Endothelial cell of umbilical vein (primary cell): ENCODE results near the gene ZNF827. TPM values are rescaled to one million over a fixed set of nuclear protein-coding genes. Genes with fewer than 3 reads are reported as not detected.

Experiments
- BruUV-seq: library from RNA; stranded (reverse); fragments of 400-500 nt; replicated peaks from 2 replicates; lab custom pipeline; 2021; lab: Mats Ljungman, UMichigan
- CTCF ChIA-PET: fragments of 300-600, 350-600 bp; sonication (Branson Sonifier 250); formaldehyde crosslinking; loops from one replicate; lab custom pipeline; 2021; ENCODE audit warnings: antibody characterized with exemption, inconsistent platforms; lab: Charles Lee
- POLR2A ChIA-PET: fragments of 300-600, 350-600 bp; sonication (Branson Sonifier 250); formaldehyde crosslinking; loops from one replicate; lab custom pipeline; 2021; ENCODE audit warnings: antibody characterized with exemption, inconsistent platforms; lab: Charles Lee
- DNase-seq: peaks from one replicate; pipeline ENCODE4 v3.0.0-alpha.2; 2011; ENCODE audit warnings: low read depth, low spot score
- FAIRE-seq: peaks from 2 replicates; lab custom pipeline; 2011; peaks lifted over from hg19 to GRCh38; lab: Jason Lieb, UNC
- H2AFZ ChIP-seq: 2 replicates; pipeline ENCODE4 v1.6.0; 2012; ENCODE audit warnings: low read depth, low read length, control low read depth, inconsistent platforms
- H3K27ac ChIP-seq: 2 replicates; pipeline ENCODE4 v1.5.1; 2011; ENCODE audit warnings: low read depth, mild to moderate bottlenecking, control low read depth, low read length, moderate library complexity; ENCODE audit not compliant: insufficient read depth
- H3K27me3 ChIP-seq, 2 experiments: 2 replicates each; pipeline versions ENCODE4 v1.6.0 to v1.6.1; 2011; ENCODE audit warnings: low read length in 2 of 2, mixed read lengths in 1 of 2; ENCODE audit not compliant: control insufficient read depth in 2 of 2, insufficient read depth in 2 of 2
- H3K36me3 ChIP-seq, 2 experiments: 2 replicates in 1 of 2; 3 replicates in 1 of 2; pipeline ENCODE4 v1.5.1; 2011; ENCODE audit warnings: low read length in 2 of 2, mild to moderate bottlenecking in 1 of 2, moderate library complexity in 1 of 2; ENCODE audit not compliant: control insufficient read depth in 2 of 2, insufficient read depth in 2 of 2; ENCODE audit errors: extremely low read depth in 1 of 2
- H3K4me1 ChIP-seq: 3 replicates; pipeline ENCODE4 v1.5.1; 2011; ENCODE audit warnings: mild to moderate bottlenecking, low read length; ENCODE audit not compliant: control insufficient read depth, insufficient read depth; ENCODE audit errors: extremely low read depth
- H3K4me2 ChIP-seq: 2 replicates; pipeline ENCODE4 v1.6.1; 2011; ENCODE audit warnings: low read length, control low read depth, mixed read lengths; ENCODE audit not compliant: insufficient read depth
- H3K4me3 ChIP-seq, 3 experiments: fragments of 200-600 bp in 1 of 3; sonication (generic), shearing (Covaris generic) in 1 of 3; replicated peaks in 1 of 3; 2 replicates each; pipeline ENCODE4 v1.5.1; 2011 to 2016; ENCODE audit warnings: control low read depth in 3 of 3, low read length in 3 of 3, mild to moderate bottlenecking in 2 of 3, inconsistent platforms in 1 of 3, low read depth in 1 of 3, moderate library complexity in 1 of 3; ENCODE audit not compliant: insufficient read depth in 1 of 3
- H3K79me2 ChIP-seq: 2 replicates; pipeline ENCODE4 v1.6.0; 2012; ENCODE audit warnings: low read length, inconsistent platforms; ENCODE audit not compliant: control insufficient read depth, insufficient read depth
- H3K9ac ChIP-seq: replicated peaks from 2 replicates; pipeline ENCODE3; 2011; ENCODE audit warnings: low read length, control low read depth; ENCODE audit not compliant: insufficient read depth; ENCODE audit errors: extremely low read depth
- H3K9me1 ChIP-seq: replicated peaks from 3 replicates; pipeline ENCODE4 v1.6.0; 2011; ENCODE audit warnings: mild to moderate bottlenecking, low read length; ENCODE audit not compliant: control insufficient read depth, insufficient read depth; ENCODE audit errors: extremely low read depth
- H3K9me3 ChIP-seq: replicated peaks from 2 replicates; pipeline ENCODE4 v1.5.1; 2012; ENCODE audit warnings: low read length, inconsistent platforms; ENCODE audit not compliant: control insufficient read depth, insufficient read depth
- H4K20me1 ChIP-seq: replicated peaks from 2 replicates; pipeline ENCODE3; 2011; ENCODE audit warnings: mild to moderate bottlenecking, low read length; ENCODE audit not compliant: control insufficient read depth, insufficient read depth; ENCODE audit errors: extremely low read depth
- CTCF ChIP-seq, 2 donors: IDR thresholded peaks; 1 replicate in 1 of 2; 2 replicates in 1 of 2; pipeline ENCODE4 v1.5.1; 2011; ENCODE audit warnings: low read length in 2 of 2, mild to moderate bottlenecking in 2 of 2, moderate library complexity in 2 of 2, control low read depth in 1 of 2, inconsistent platforms in 1 of 2, low read depth in 1 of 2; ENCODE audit not compliant: insufficient read depth in 1 of 2; ENCODE audit errors: extremely low read depth in 1 of 2
- EZH2 ChIP-seq: IDR thresholded peaks from 2 replicates; pipeline ENCODE4 v1.6.1; 2012; ENCODE audit warnings: borderline replicate concordance, low read depth, mild to moderate bottlenecking, moderate library complexity, low read length, inconsistent platforms; ENCODE audit not compliant: severe bottlenecking
- FOS ChIP-seq: IDR thresholded peaks from 2 replicates; pipeline ENCODE4 v1.6.1; 2011; ENCODE audit warnings: mild to moderate bottlenecking, low read length, moderate library complexity, borderline replicate concordance; ENCODE audit not compliant: insufficient read depth
- GATA2 ChIP-seq: IDR thresholded peaks from 2 replicates; pipeline ENCODE4 v1.7.0; 2011; ENCODE audit warnings: low read depth, mild to moderate bottlenecking, moderate library complexity, mixed read lengths, low read length; ENCODE audit not compliant: insufficient read length, insufficient read depth
- JUN ChIP-seq: IDR thresholded peaks from 2 replicates; pipeline ENCODE4 v1.6.1; 2011; ENCODE audit warnings: borderline replicate concordance, low read depth; ENCODE audit not compliant: insufficient read length, insufficient read depth
- MAX ChIP-seq: IDR thresholded peaks from 2 replicates; pipeline ENCODE4 v1.6.1; 2011; ENCODE audit not compliant: insufficient read depth, insufficient read length
- MYC ChIP-seq: IDR thresholded peaks from one replicate; pipeline ENCODE4 v1.6.1; 2011; ENCODE audit warnings: mild to moderate bottlenecking, low read depth, low read length
- POLR2A ChIP-seq: IDR thresholded peaks from 2 replicates; pipeline ENCODE4 v1.6.1; 2012; ENCODE audit warnings: low read depth, mild to moderate bottlenecking, control low read depth, low read length
- POLR2AphosphoS5 ChIP-seq: IDR thresholded peaks from 2 replicates; pipeline ENCODE4 v1.6.1; 2012; ENCODE audit warnings: low read depth, mild to moderate bottlenecking, control low read depth, low read length, moderate library complexity; ENCODE audit not compliant: insufficient read depth
- dilution Hi-C: fragments of 300-500 bp; cut with MboI; formaldehyde crosslinking; loops from one replicate; pipeline ENCODE4 v1.15.0; 2019; ENCODE audit warnings: low sequenced_read_pairs; ENCODE audit not compliant: extremely low pct_ligation_motif_present
- intact Hi-C: fragments of 100-400 bp; cut with micrococcal nuclease; formaldehyde crosslinking; loops from one replicate; pipeline ENCODE4 v1.10.0; 2022
- polyA plus RNA-seq, 4 experiments: library from polyadenylated mRNA; depleted of rRNA in 3 of 4; stranded (reverse) in 3 of 4; unstranded in 1 of 4; fragments of >200 nt; gene quantifications; 2 replicates each; pipeline versions ENCODE4 v1.2.1 to v1.2.3, GENCODE V29; 2011 to 2012; ENCODE audit warnings: missing spikeins in 1 of 4
- total RNA-seq: library from RNA; stranded (reverse); gene quantifications from 2 replicates; pipeline ENCODE4 v1.2.3, GENCODE V29; 2021

ZNF827 gene
- total and polyA plus RNA-seq, 2 donors (not counting 3 experiments of a cell fraction or from before 2014, with no cell fraction given): 16.9 to 23.7 TPM

- no peaks in the 10 kb centered on the region for H4K20me1 ChIP-seq
- no peak overlapping the region for H3K27ac ChIP-seq
- no peak for FAIRE-seq
- peaks cover 22% of the 10 kb centered on the region for H3K4me1 ChIP-seq
- H3K27me3 ChIP-seq: no peaks in the 10 kb centered on the region
- dilution Hi-C loops: no loop called here
- intact Hi-C loops: loop anchor here (5.0 kb wide), 3 partner anchors 248 to 607 kb away; partner anchors contain the start of genes LSM6 and SMAD1
- no TSS peak for BruUV-seq
- no peaks in the 10 kb centered on the region for H3K9me1 ChIP-seq
- no peaks in the 10 kb centered on the region for H3K9me3 ChIP-seq
- no peaks in the 10 kb centered on the region for H3K79me2 ChIP-seq
- H3K4me2 ChIP-seq: no peak overlapping the region
- no peak for DNase-seq
- H3K9ac ChIP-seq: no peak overlapping the region
- POLR2A ChIA-PET: no interaction called here
- no peak overlapping the region for H2AFZ ChIP-seq
- no peak overlapping the region for H3K4me3 ChIP-seq
- CTCF ChIA-PET: no interaction called here
- no peaks in the 10 kb centered on the region for H3K36me3 ChIP-seq
- TF ChIP-seq MYC (no peak), GATA2 (no peak), CTCF (IDR thresholded peaks at IDR 0.05; ENCODE audit: extremely low read depth in 1 of 2, insufficient read depth in 1 of 2, low read depth in 1 of 2, low read length in 2 of 2) (no peak), JUN (no peak), MAX (no peak), EZH2 (no peak), FOS (no peak), POLR2A (no peak), POLR2AphosphoS5 (no peak)
These were observed 208.6 kb downstream of the ZNF827 start for GRCh38 chr4:145730026-145730425.
